GM23338 (cell line): Measurements from ENCODE around the gene NRXN2. TPM values are rescaled to one million over a fixed set of nuclear protein-coding genes. Genes with fewer than 3 reads are reported as not detected.

Experiments used
- ATAC-seq: fragments of 200-7000 bp; cut with Tn5 transposase; 3 replicates; pipeline ENCODE4 v1.9.1; 2020
- DNase-seq: peaks from one replicate; pipeline ENCODE4 v3.0.0-alpha.2; 2015; ENCODE audit warnings: low spot score
- H2AFZ ChIP-seq: fragments of 200-600 bp; sonication (generic); 2 replicates; pipeline ENCODE4 v1.8.0; 2016; ENCODE audit warnings: antibody characterized with exemption, mild to moderate bottlenecking, moderate library complexity
- H3F3A ChIP-seq: fragments of 200-600 bp; sonication (generic); replicated peaks from 2 replicates; pipeline ENCODE4 v1.8.0; 2017; ENCODE audit warnings: antibody characterized with exemption, mixed run types, low read depth
- H3K27ac ChIP-seq: fragments of 200-600 bp; sonication (generic); 2 replicates; pipeline ENCODE4 v1.6.1; 2016; ENCODE audit warnings: low read depth
- H3K27me3 ChIP-seq: fragments of 200-600 bp; sonication (generic); 2 replicates; pipeline ENCODE4 v1.8.0; 2016; ENCODE audit warnings: mild to moderate bottlenecking, mixed run types, moderate library complexity; ENCODE audit not compliant: insufficient read depth
- H3K36me3 ChIP-seq: fragments of 200-600 bp; sonication (generic); 2 replicates; pipeline ENCODE4 v1.8.0; 2016; ENCODE audit warnings: mild to moderate bottlenecking; ENCODE audit not compliant: insufficient read depth
- H3K4me1 ChIP-seq: fragments of 200-600 bp; sonication (generic); 2 replicates; pipeline ENCODE4 v1.8.0; 2016; ENCODE audit warnings: mild to moderate bottlenecking, moderate library complexity; ENCODE audit not compliant: insufficient read depth
- H3K4me2 ChIP-seq: fragments of 200-600 bp; sonication (generic); 2 replicates; pipeline ENCODE4 v1.7.1; 2017; ENCODE audit warnings: mixed run types
- H3K4me3 ChIP-seq: fragments of 200-600 bp; sonication (generic); 2 replicates; pipeline ENCODE4 v1.6.1; 2016; ENCODE audit warnings: mixed run types
- H3K79me2 ChIP-seq: fragments of 200-600 bp; sonication (generic); replicated peaks from 2 replicates; pipeline ENCODE4 v1.8.0; 2017; ENCODE audit warnings: mild to moderate bottlenecking; ENCODE audit not compliant: insufficient read depth
- H3K9me2 ChIP-seq: fragments of 200-600 bp; sonication (generic); 2 replicates; pipeline ENCODE4 v1.8.0; 2017; ENCODE audit not compliant: insufficient read depth
- H4K20me1 ChIP-seq: fragments of 200-600 bp; sonication (generic); replicated peaks from 2 replicates; pipeline ENCODE4 v1.8.0; 2017; ENCODE audit warnings: mild to moderate bottlenecking; ENCODE audit not compliant: insufficient read depth
- H3K27ac Mint-ChIP-seq: 2 replicates; pipeline ENCODE4 v1.8.0; 2020; ENCODE audit warnings: inconsistent platforms, mild to moderate bottlenecking, moderate library complexity, mixed read lengths
- H3K27me3 Mint-ChIP-seq: 3 replicates; pipeline ENCODE4 v1.8.0; 2022; ENCODE audit warnings: low read depth, mild to moderate bottlenecking, moderate library complexity, mixed read lengths, inconsistent platforms; ENCODE audit not compliant: insufficient read depth, poor library complexity
- H3K36me3 Mint-ChIP-seq: 3 replicates; pipeline ENCODE4 v1.8.0; 2021; ENCODE audit warnings: low read depth, mild to moderate bottlenecking, inconsistent platforms, moderate library complexity, mixed read lengths
- H3K4me1 Mint-ChIP-seq: 3 replicates; pipeline ENCODE4 v1.8.0; 2020; ENCODE audit warnings: mild to moderate bottlenecking, inconsistent platforms, mixed read lengths
- H3K4me3 Mint-ChIP-seq: 3 replicates; pipeline ENCODE4 v1.8.0; 2021; ENCODE audit warnings: moderate library complexity, mild to moderate bottlenecking, inconsistent platforms, mixed read lengths
- H3K9me3 Mint-ChIP-seq: 3 replicates; pipeline ENCODE4 v1.8.0; 2020; ENCODE audit warnings: moderate library complexity, mild to moderate bottlenecking, inconsistent platforms, mixed read lengths
- CREB1 ChIP-seq: fragments of 250-450 bp; sonication (Bioruptor Pico); IDR thresholded peaks from 2 replicates; pipeline ENCODE4 v1.5.0; 2020; ENCODE audit warnings: low read depth, mild to moderate bottlenecking, moderate library complexity
- EZH2 ChIP-seq: fragments of 200-600 bp; sonication (generic); IDR thresholded peaks from one replicate; pipeline ENCODE4 v1.8.0; 2017; ENCODE audit warnings: antibody characterized with exemption, mild to moderate bottlenecking, low read depth; ENCODE audit not compliant: unreplicated experiment
- EZH2phosphoT487 ChIP-seq: fragments of 200-600 bp; sonication (generic); IDR thresholded peaks from one replicate; pipeline ENCODE4 v1.8.1; 2018; ENCODE audit warnings: antibody characterized with exemption; ENCODE audit not compliant: unreplicated experiment
- JUNB ChIP-seq: IDR thresholded peaks from one replicate; pipeline ENCODE4 v1.6.1; 2016; ENCODE audit warnings: antibody characterized with exemption; ENCODE audit not compliant: unreplicated experiment
- NANOG ChIP-seq: IDR thresholded peaks from 2 replicates; pipeline ENCODE4 v1.6.1; 2016; ENCODE audit warnings: antibody characterized with exemption, borderline replicate concordance
- POLR2AphosphoS5 ChIP-seq: IDR thresholded peaks from 2 replicates; pipeline ENCODE4 v1.6.1; 2016; ENCODE audit warnings: antibody characterized with exemption, low read depth
- STAT1 ChIP-seq: IDR thresholded peaks from one replicate; pipeline ENCODE4 v1.6.1; 2016; ENCODE audit warnings: antibody characterized with exemption; ENCODE audit not compliant: unreplicated experiment
- ZNF114 ChIP-seq: fragments of 250-450 bp; sonication (Bioruptor Pico); IDR thresholded peaks from 2 replicates; pipeline ENCODE4 v1.5.0; 2020; ENCODE audit warnings: mild to moderate bottlenecking, moderate library complexity
- ZNF331 ChIP-seq: fragments of 250-450 bp; sonication (Bioruptor Pico); IDR thresholded peaks from 2 replicates; pipeline ENCODE4 v1.5.0; 2020; ENCODE audit warnings: low read depth, mild to moderate bottlenecking, moderate library complexity
- polyA plus RNA-seq: library from polyadenylated mRNA; unstranded; fragments of >200 nt; fragmentation: Nextera tagmentation; extraction: Ambion mirVana; gene quantifications from 2 replicates; pipeline ENCODE4 v1.2.1, GENCODE V29; 2016
- total RNA-seq: library from RNA; depleted of rRNA; stranded (reverse); fragments of >200 nt; shearing (Covaris generic); gene quantifications from 2 replicates; pipeline ENCODE4 v1.2.3, GENCODE V29; 2014
- TF ChIP-seq, protein P1 (sequence below): IDR thresholded peaks from one replicate; pipeline ENCODE4 v1.6.1; 2018; ENCODE audit warnings: antibody characterized with exemption; ENCODE audit not compliant: unreplicated experiment
- TF ChIP-seq, protein P2 (sequence below): fragments of 250-450 bp; sonication (Bioruptor Pico); IDR thresholded peaks from 2 replicates; pipeline ENCODE4 v1.5.0; 2020; ENCODE audit warnings: mild to moderate bottlenecking, moderate library complexity
- TF ChIP-seq, protein P3 (sequence below), 2 experiments: fragments of 200-600 bp in 1 of 2; sonication (generic) in 1 of 2; conservative IDR thresholded peaks; 2 replicates each; pipeline versions ENCODE4 v1.5.1 to v1.6.1; 2016 to 2017; ENCODE audit warnings: antibody characterized with exemption in 2 of 2, low read depth in 2 of 2, mild to moderate bottlenecking in 2 of 2, moderate library complexity in 1 of 2
- TF ChIP-seq, protein P4 (sequence below): IDR thresholded peaks from 2 replicates; pipeline ENCODE4 v1.6.1; 2016; ENCODE audit warnings: antibody characterized with exemption

NRXN2 gene
- total and polyA plus RNA-seq, 2 experiments from 2014 or later = 3.4 to 17.0 TPM

DNA sequence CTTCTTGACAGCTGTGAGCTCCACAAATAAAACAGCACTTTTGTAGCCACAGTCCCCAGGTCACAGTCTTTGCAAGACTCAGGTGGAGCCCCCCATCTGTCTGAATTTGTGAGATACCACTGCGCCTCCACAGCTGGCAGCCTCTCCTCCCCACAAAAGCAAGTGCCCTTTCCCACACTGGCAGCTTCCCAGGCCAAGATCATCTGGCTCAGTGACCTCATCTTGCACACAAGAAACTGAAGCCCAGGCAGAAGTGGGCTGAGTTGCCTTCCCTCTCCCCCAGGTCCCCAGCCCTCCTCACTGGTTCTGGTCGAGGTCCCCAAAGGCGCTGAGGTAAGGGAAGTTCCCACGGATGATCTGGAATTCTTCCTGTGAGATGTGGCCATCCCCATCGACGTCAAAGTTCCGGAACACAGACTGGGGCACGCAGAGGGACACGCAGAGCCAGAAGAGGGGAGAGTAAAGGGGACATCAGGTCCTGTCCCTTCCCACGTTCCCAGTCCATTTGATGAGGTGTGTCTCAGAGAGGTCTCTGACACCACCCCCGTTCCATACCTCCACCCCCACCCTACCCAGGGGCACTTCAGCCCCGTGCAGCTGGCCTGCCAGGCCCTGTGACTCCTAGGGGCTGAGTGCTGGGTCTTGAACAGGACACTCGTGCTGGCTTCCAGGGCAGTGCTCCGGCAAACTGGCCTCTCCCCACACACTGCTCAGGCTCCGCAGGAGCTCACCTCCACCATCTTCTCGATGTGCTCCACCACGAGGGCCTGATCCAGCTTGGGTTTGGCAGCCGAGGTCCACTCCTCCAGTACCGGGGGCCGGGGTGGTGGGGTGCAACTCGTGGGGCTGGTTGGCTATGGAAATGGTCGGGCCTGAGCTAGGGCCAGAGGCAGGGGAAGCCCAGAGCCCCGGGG lies 12.1 kb upstream of the NRXN2 start:
- Mint-ChIP-seq H3K36me3 (peaks cover 56% of the 10 kb centered on the region), H3K27me3 (peaks cover 11% of the 10 kb centered on the region), H3K27ac (no peak overlapping the region), H3K4me3 (no peak overlapping the region; the same call in 2 of the 3 replicates), H3K4me1 (peaks cover 27% of the 10 kb centered on the region), H3K9me3 (no peaks in the 10 kb centered on the region)
- Histone ChIP-seq H2AFZ (no peak overlapping the region), H4K20me1 (no peaks in the 10 kb centered on the region), H3K9me2 (no peaks in the 10 kb centered on the region), H3K27ac (no peak overlapping the region), H3K4me2 (no peak overlapping the region), H3K79me2 (no peaks in the 10 kb centered on the region), H3K36me3 (no peaks in the 10 kb centered on the region), H3K4me1 (peaks cover 41% of the 10 kb centered on the region), H3K4me3 (no peak overlapping the region), H3F3A (peaks cover 8% of the 10 kb centered on the region), H3K27me3 (no peaks in the 10 kb centered on the region)
- no peak for TF ChIP-seq NANOG
- TF ChIP-seq JUNB = no peak
- no peak for TF ChIP-seq CREB1 (CRISPR knock-in tag)
- TF ChIP-seq, protein P1, sequence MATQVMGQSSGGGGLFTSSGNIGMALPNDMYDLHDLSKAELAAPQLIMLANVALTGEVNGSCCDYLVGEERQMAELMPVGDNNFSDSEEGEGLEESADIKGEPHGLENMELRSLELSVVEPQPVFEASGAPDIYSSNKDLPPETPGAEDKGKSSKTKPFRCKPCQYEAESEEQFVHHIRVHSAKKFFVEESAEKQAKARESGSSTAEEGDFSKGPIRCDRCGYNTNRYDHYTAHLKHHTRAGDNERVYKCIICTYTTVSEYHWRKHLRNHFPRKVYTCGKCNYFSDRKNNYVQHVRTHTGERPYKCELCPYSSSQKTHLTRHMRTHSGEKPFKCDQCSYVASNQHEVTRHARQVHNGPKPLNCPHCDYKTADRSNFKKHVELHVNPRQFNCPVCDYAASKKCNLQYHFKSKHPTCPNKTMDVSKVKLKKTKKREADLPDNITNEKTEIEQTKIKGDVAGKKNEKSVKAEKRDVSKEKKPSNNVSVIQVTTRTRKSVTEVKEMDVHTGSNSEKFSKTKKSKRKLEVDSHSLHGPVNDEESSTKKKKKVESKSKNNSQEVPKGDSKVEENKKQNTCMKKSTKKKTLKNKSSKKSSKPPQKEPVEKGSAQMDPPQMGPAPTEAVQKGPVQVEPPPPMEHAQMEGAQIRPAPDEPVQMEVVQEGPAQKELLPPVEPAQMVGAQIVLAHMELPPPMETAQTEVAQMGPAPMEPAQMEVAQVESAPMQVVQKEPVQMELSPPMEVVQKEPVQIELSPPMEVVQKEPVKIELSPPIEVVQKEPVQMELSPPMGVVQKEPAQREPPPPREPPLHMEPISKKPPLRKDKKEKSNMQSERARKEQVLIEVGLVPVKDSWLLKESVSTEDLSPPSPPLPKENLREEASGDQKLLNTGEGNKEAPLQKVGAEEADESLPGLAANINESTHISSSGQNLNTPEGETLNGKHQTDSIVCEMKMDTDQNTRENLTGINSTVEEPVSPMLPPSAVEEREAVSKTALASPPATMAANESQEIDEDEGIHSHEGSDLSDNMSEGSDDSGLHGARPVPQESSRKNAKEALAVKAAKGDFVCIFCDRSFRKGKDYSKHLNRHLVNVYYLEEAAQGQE = no peak
- TF ChIP-seq EZH2 = no peak
- TF ChIP-seq ZNF114 (CRISPR knock-in tag) = no peak
- TF ChIP-seq EZH2phosphoT487 = no peak
- TF ChIP-seq, protein P2, sequence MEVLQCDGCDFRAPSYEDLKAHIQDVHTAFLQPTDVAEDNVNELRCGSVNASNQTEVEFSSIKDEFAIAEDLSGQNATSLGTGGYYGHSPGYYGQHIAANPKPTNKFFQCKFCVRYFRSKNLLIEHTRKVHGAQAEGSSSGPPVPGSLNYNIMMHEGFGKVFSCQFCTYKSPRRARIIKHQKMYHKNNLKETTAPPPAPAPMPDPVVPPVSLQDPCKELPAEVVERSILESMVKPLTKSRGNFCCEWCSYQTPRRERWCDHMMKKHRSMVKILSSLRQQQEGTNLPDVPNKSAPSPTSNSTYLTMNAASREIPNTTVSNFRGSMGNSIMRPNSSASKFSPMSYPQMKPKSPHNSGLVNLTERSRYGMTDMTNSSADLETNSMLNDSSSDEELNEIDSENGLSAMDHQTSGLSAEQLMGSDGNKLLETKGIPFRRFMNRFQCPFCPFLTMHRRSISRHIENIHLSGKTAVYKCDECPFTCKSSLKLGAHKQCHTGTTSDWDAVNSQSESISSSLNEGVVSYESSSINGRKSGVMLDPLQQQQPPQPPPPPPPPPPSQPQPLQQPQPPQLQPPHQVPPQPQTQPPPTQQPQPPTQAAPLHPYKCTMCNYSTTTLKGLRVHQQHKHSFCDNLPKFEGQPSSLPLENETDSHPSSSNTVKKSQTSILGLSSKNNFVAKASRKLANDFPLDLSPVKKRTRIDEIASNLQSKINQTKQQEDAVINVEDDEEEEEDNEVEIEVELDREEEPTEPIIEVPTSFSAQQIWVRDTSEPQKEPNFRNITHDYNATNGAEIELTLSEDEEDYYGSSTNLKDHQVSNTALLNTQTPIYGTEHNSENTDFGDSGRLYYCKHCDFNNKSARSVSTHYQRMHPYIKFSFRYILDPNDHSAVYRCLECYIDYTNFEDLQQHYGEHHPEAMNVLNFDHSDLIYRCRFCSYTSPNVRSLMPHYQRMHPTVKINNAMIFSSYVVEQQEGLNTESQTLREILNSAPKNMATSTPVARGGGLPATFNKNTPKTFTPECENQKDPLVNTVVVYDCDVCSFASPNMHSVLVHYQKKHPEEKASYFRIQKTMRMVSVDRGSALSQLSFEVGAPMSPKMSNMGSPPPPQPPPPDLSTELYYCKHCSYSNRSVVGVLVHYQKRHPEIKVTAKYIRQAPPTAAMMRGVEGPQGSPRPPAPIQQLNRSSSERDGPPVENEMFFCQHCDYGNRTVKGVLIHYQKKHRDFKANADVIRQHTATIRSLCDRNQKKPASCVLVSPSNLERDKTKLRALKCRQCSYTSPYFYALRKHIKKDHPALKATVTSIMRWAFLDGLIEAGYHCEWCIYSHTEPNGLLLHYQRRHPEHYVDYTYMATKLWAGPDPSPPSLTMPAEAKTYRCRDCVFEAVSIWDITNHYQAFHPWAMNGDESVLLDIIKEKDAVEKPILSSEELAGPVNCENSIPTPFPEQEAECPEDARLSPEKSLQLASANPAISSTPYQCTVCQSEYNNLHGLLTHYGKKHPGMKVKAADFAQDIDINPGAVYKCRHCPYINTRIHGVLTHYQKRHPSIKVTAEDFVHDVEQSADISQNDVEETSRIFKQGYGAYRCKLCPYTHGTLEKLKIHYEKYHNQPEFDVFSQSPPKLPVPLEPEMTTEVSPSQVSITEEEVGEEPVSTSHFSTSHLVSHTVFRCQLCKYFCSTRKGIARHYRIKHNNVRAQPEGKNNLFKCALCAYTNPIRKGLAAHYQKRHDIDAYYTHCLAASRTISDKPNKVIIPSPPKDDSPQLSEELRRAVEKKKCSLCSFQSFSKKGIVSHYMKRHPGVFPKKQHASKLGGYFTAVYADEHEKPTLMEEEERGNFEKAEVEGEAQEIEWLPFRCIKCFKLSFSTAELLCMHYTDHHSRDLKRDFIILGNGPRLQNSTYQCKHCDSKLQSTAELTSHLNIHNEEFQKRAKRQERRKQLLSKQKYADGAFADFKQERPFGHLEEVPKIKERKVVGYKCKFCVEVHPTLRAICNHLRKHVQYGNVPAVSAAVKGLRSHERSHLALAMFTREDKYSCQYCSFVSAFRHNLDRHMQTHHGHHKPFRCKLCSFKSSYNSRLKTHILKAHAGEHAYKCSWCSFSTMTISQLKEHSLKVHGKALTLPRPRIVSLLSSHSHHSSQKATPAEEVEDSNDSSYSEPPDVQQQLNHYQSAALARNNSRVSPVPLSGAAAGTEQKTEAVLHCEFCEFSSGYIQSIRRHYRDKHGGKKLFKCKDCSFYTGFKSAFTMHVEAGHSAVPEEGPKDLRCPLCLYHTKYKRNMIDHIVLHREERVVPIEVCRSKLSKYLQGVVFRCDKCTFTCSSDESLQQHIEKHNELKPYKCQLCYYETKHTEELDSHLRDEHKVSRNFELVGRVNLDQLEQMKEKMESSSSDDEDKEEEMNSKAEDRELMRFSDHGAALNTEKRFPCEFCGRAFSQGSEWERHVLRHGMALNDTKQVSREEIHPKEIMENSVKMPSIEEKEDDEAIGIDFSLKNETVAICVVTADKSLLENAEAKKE (CRISPR knock-in tag) = no peak
- TF ChIP-seq, protein P3, sequence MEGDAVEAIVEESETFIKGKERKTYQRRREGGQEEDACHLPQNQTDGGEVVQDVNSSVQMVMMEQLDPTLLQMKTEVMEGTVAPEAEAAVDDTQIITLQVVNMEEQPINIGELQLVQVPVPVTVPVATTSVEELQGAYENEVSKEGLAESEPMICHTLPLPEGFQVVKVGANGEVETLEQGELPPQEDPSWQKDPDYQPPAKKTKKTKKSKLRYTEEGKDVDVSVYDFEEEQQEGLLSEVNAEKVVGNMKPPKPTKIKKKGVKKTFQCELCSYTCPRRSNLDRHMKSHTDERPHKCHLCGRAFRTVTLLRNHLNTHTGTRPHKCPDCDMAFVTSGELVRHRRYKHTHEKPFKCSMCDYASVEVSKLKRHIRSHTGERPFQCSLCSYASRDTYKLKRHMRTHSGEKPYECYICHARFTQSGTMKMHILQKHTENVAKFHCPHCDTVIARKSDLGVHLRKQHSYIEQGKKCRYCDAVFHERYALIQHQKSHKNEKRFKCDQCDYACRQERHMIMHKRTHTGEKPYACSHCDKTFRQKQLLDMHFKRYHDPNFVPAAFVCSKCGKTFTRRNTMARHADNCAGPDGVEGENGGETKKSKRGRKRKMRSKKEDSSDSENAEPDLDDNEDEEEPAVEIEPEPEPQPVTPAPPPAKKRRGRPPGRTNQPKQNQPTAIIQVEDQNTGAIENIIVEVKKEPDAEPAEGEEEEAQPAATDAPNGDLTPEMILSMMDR (conservative IDR thresholded peaks at IDR 0.05; ENCODE audit: low read depth in 2 of 2) = no peak
- TF ChIP-seq ZNF331 (CRISPR knock-in tag) = no peak
- no peak for TF ChIP-seq STAT1
- TF ChIP-seq, protein P4, sequence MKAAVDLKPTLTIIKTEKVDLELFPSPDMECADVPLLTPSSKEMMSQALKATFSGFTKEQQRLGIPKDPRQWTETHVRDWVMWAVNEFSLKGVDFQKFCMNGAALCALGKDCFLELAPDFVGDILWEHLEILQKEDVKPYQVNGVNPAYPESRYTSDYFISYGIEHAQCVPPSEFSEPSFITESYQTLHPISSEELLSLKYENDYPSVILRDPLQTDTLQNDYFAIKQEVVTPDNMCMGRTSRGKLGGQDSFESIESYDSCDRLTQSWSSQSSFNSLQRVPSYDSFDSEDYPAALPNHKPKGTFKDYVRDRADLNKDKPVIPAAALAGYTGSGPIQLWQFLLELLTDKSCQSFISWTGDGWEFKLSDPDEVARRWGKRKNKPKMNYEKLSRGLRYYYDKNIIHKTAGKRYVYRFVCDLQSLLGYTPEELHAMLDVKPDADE = no peak
- TF ChIP-seq POLR2AphosphoS5 = no peak
- DNase-seq (no peak), ATAC-seq (no peak)
